Neuron (in vitro differentiated cells): ENCODE results near the gene RARB.

Source experiments
- H2AFZ ChIP-seq: one replicate; pipeline ENCODE4 v1.6.1; 2013; ENCODE audit warnings: low read depth, mild to moderate bottlenecking, inconsistent platforms, low read length, moderate library complexity
- H3K27me3 ChIP-seq: one replicate; pipeline ENCODE4 v1.6.1; 2013; ENCODE audit warnings: low read length; ENCODE audit not compliant: insufficient read depth
- H3K36me3 ChIP-seq: one replicate; pipeline ENCODE4 v1.6.1; 2013; ENCODE audit warnings: low read length; ENCODE audit not compliant: insufficient read depth
- H3K4me1 ChIP-seq: one replicate; pipeline ENCODE4 v1.6.1; 2013; ENCODE audit warnings: low read length; ENCODE audit not compliant: insufficient read depth
- H3K4me3 ChIP-seq: 2 replicates; pipeline ENCODE4 v1.5.1; 2013; ENCODE audit warnings: mild to moderate bottlenecking, low read length, moderate library complexity
- H3K9me3 ChIP-seq: one replicate; pipeline ENCODE4 v1.6.1; 2013; ENCODE audit warnings: low read length

Gene RARB

DNA sequence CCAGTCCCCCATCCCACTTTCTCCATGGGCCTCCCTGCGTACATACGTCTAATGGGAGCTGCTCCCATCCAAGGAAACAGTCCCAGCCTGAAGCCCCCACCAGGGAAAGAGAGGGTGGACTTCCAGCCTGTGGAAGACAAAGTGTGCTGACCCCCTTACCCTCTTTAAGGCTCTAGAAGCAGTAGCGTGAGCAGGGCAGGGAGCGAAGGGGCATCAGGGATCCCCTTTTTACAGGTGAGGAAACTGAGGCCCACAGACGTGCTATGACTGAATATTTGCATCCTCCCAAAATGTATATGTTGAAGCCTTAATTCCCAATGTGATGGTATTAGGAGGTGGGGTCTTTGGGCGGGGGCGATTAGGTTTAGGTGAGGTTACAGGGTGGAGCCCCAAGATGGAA lies 153.3 kb downstream of the RARB start:
- no peak overlapping the region for H3K4me3 ChIP-seq
- no peaks in the 10 kb centered on the region for H3K4me1 ChIP-seq
- no peak overlapping the region for H2AFZ ChIP-seq
- H3K36me3 ChIP-seq = no peaks in the 10 kb centered on the region
- no peaks in the 10 kb centered on the region for H3K27me3 ChIP-seq
- no peaks in the 10 kb centered on the region for H3K9me3 ChIP-seq

DNA sequence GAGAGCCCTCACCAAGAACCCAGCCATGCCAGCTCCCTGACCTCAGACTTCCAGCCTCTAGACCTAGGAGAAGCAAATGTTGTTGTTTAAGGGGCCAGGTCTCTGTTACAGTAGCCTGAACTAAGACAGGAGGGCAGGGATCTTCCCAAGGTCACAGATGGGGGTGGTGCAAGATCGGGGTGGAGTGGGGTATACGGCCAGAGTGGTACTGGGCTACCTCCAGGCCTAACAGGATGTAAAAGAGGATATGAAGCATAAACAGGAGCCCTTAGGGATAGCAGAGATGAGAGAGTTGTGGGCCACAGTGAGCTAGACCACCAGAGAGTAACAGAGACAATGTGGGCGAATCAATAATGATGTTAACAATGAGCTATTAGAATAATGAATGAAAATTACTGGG lies 153.8 kb downstream of the RARB start:
- H3K27me3 ChIP-seq = no peaks in the 10 kb centered on the region
- no peaks in the 10 kb centered on the region for H3K4me1 ChIP-seq
- no peak overlapping the region for H3K4me3 ChIP-seq
- H3K9me3 ChIP-seq = no peaks in the 10 kb centered on the region
- H2AFZ ChIP-seq = no peak overlapping the region
- H3K36me3 ChIP-seq = no peaks in the 10 kb centered on the region

DNA sequence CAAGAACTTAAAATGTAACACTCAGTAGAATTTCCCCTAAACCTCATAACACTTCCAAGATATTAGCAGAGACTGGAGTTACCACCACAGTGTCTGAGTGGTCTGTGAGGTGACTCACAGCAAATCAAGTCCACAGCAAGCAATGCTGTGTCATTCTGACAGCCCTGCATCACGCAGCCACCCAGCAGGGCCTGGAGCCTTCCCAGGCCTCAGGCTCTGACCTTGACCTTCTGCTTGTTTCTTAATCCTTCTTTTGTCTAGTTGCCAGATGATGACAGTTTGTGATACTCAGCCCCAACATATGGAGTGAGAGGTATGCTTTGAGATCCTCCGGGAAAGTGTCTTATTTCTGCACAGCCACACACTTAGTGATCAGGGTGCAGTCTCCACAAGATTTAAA lies 154.2 kb downstream of the RARB start:
- Histone ChIP-seq H3K27me3 (no peaks in the 10 kb centered on the region), H3K4me3 (no peak overlapping the region), H3K4me1 (no peaks in the 10 kb centered on the region), H3K9me3 (no peaks in the 10 kb centered on the region), H2AFZ (no peak overlapping the region), H3K36me3 (no peaks in the 10 kb centered on the region)

DNA sequence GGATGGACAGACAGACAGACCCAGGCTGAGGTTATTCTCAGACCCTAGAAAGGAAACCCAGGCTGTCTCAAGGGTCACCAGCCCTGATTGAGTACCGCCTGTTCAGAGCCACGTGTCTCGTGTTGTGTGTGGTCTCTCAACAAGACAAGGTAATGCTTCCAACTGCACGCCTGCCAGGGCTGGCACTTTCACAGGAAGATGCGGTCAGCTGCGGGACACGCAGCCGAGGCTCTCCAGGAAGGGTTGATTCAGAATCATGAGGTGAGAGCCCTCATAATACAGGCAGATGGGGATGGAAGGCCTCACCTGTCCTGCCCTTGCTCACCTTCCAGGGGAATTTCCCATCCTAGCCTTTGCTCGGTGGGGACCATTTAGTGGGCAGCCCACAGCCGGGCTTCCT lies 155.3 kb downstream of the RARB start:
- no peak overlapping the region for H2AFZ ChIP-seq
- no peaks in the 10 kb centered on the region for H3K9me3 ChIP-seq
- H3K36me3 ChIP-seq = no peaks in the 10 kb centered on the region
- H3K4me1 ChIP-seq = no peaks in the 10 kb centered on the region
- no peak overlapping the region for H3K4me3 ChIP-seq
- no peaks in the 10 kb centered on the region for H3K27me3 ChIP-seq

DNA sequence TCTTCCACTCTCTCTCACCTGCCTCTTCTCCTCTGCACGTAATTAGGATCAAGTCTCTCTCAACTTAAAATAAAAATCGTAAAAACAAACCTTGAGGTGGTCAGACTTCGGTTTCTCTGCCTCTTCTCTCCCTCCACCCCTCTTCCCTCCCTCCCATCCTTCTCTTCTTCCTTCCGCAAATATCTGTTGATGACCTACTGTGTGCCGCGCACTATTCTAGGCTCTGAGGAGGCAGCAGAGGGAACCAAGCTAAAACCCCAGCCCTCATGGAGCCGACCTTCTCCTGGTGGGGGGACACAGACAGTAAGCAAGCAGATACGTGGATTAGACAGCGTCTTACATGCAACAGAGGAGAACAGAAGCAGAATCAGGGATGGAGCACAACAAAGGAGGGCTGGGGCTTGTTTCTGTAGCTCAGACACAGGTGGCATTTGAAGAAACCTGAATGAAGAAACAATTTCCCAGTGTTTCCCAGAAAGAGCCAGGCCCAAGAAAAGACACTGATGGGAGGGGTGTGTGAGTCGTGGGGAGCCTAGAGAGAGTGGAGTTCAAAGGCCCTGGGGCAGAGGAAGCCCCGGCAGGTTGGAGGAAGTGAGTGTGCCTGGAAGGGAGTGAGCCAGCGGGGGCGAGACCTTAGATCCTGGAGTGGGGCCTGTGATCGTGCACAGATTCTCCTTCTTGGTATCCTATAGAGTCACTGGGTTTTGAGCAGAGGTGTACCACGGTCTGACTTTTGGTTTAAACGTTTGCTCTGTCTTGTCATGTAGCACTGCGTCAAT lies 156.1 kb downstream of the RARB start:
- Histone ChIP-seq H3K36me3 (no peaks in the 10 kb centered on the region), H3K4me1 (no peaks in the 10 kb centered on the region), H3K4me3 (no peak overlapping the region), H3K27me3 (no peaks in the 10 kb centered on the region), H3K9me3 (no peaks in the 10 kb centered on the region), H2AFZ (no peak overlapping the region)

DNA sequence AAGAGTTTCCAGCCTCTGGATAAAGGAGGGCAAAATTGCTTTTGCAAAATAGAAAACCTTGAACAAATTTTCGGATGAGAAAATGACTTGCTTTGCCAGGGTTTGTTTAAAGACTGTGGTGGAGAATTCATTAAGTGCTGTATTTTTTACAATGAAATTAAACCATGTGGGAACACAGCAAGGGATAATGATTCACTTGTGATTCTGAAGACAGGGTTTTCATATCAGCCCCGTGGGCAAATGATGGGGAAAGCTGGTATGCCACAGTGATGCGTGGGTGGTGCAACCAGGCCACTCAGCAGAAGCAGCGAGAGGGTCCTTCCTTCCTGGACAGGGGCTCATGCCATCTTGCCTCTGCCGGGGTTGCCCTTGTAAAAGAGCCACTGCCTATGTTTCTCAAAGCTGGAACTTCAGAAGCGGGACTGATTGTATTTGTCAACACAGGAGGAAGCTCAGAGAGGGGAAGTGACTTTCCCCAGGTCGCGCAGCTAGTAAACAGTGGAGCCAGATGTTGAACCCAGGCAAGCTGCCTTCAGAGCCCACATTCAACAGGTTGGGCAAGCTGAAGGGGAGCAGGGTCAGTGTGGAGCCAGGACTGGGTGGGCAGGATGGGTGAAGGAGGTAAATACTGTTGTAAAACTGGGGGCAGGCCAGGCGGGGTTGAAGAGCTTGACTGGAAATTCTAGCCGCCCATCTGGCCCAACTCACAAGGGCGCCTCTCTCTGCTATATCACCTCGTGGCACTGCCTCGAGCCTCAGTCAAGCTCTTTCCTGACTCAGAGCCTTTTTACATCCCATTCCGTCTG lies 157.5 kb downstream of the RARB start:
- Histone ChIP-seq H3K9me3 (no peaks in the 10 kb centered on the region), H3K4me1 (no peaks in the 10 kb centered on the region), H3K4me3 (no peak overlapping the region), H2AFZ (no peak overlapping the region), H3K36me3 (no peaks in the 10 kb centered on the region), H3K27me3 (no peaks in the 10 kb centered on the region)

DNA sequence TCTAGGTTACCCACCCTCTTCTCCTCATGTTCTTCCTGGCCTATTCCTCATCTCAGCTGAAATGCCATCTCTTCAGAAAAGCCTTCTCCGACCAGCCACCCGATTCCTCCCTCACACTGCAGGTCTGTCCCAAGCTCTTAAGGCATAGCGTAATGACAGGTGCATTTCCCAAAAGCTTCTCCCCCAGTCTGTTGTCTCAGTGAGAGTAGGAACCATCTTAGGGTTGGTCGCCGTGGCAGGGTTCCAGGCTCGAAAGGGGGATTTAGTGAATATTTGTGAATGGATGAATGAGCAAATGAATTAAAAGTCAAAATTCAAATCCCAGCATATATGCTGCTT lies 158.1 kb downstream of the RARB start:
- Histone ChIP-seq H3K36me3 (no peaks in the 10 kb centered on the region), H2AFZ (no peak overlapping the region), H3K4me1 (no peaks in the 10 kb centered on the region), H3K27me3 (no peaks in the 10 kb centered on the region), H3K4me3 (no peak overlapping the region), H3K9me3 (no peaks in the 10 kb centered on the region)

DNA sequence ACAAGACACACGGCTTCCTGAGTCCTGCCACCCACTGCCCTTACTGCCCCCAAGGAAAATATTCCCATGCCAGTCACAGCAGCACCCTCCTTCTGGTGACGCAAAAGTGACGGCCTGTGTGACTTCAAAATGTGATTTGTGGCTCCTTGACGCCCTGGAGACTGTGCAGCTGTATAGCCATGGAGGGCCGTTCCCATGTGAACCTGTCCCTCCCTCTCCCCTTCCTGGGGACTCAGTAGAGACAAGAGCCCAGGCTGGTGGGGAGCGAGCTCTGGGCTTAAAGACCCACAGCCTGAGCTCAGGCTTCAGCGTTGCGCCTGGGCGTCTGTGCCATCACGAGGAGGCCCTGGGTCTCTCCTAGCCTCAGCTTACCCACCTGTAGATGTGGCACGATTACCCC lies 158.5 kb downstream of the RARB start:
- Histone ChIP-seq H3K4me3 (no peak overlapping the region), H3K9me3 (no peaks in the 10 kb centered on the region), H2AFZ (no peak overlapping the region), H3K27me3 (no peaks in the 10 kb centered on the region), H3K4me1 (no peaks in the 10 kb centered on the region), H3K36me3 (no peaks in the 10 kb centered on the region)

DNA sequence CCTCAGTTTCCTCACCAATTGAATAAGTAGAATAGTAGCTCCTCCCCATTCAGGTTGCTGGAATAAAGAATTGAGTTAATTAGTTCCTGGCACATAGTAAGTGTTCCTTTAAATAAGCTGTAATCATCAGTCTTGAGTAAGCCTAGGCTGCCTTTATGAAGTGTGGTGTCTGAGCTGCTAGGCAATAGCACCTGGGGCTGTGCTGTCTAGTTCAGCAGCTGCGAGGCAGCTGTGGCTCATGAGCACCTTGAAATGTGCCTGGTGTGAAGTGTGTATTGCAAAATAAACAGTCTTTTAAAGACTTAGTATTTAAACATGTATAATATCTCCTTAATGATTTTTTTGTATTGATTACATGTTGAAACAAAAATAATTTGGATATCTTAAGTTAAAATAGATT lies 159.0 kb downstream of the RARB start:
- H2AFZ ChIP-seq = no peak overlapping the region

DNA sequence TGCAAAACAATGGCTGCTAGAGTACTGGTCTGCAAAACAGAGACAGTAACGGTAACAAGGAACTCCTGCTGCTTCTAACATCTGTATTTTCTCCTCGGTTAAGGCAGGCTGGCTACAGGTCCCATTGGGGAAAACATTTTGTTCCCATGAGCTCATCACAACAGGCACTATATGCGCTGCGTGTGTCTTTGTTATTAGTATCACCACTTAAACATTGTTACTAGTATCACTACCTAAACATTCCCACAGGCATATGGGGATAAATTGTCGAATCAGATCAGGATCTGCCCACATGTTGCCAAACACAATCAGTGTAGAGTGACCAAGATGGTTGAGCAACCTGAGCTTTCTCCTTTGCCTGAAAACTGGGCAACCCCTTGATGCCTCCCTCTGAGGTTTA lies 159.5 kb downstream of the RARB start:
- Histone ChIP-seq H3K9me3 (no peaks in the 10 kb centered on the region), H3K27me3 (no peaks in the 10 kb centered on the region), H3K4me1 (no peaks in the 10 kb centered on the region), H3K4me3 (no peak overlapping the region), H3K36me3 (no peaks in the 10 kb centered on the region), H2AFZ (no peak overlapping the region)

More for the DNA sequence above, 159.0 kb downstream of the RARB start:
- no peaks in the 10 kb centered on the region for H3K27me3 ChIP-seq
- no peaks in the 10 kb centered on the region for H3K36me3 ChIP-seq
- no peaks in the 10 kb centered on the region for H3K4me1 ChIP-seq
- H3K4me3 ChIP-seq = no peak overlapping the region
- no peaks in the 10 kb centered on the region for H3K9me3 ChIP-seq

DNA sequence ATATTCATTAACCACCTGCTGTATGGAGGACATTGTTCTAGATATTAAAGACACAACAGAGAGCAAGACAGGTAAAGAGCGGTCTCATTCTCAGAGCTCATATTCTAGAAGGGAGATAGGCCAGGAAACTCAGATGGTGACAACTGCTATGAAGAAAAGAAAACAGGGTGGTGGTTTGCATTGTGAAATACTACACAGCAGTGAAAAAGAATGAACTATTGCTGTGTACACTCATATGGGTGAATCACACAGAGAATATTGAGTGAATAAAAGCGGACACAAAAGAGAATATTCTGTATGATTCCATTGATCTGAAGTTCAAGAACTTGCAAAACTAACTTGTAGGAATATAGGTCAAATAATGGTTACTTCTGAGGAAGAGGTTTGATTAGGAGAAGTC lies 159.9 kb downstream of the RARB start:
- no peaks in the 10 kb centered on the region for H3K4me1 ChIP-seq
- H3K4me3 ChIP-seq = no peak overlapping the region
- no peaks in the 10 kb centered on the region for H3K9me3 ChIP-seq
- no peak overlapping the region for H2AFZ ChIP-seq
- no peaks in the 10 kb centered on the region for H3K36me3 ChIP-seq
- H3K27me3 ChIP-seq = no peaks in the 10 kb centered on the region

DNA sequence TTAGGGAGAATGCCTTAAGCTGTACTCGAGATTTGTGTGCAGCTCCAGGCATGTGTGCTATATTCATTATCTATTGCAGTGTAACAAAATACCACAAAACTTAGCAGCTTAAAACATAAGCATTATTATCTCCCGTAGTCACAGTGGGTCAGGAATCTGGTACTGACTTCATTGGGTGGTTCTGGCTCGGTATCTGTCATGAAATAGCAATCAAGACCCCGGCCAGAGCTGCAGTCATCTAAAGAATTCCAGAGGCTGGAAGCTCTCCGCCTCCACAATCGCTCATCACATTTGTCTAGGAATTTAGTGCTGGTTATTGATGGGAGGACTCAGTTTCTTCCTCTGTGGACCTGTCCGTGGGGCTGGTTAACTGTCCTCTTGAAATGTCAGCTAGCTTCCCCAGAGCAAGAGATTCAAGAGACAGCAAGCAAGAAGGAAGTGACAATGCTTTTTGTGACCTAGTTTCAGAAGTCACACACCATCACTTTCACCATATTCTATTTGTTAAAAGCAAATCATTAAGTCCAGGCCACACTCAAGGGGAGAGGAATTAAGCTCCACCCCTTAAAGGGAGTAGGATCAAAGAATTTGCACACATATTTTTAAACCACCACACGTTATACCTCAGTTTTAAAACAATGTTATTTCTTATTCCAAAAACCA lies 160.5 kb downstream of the RARB start:
- Histone ChIP-seq H3K36me3 (no peaks in the 10 kb centered on the region), H3K27me3 (no peaks in the 10 kb centered on the region), H3K9me3 (no peaks in the 10 kb centered on the region), H2AFZ (no peak overlapping the region), H3K4me1 (no peaks in the 10 kb centered on the region), H3K4me3 (no peak overlapping the region)

DNA sequence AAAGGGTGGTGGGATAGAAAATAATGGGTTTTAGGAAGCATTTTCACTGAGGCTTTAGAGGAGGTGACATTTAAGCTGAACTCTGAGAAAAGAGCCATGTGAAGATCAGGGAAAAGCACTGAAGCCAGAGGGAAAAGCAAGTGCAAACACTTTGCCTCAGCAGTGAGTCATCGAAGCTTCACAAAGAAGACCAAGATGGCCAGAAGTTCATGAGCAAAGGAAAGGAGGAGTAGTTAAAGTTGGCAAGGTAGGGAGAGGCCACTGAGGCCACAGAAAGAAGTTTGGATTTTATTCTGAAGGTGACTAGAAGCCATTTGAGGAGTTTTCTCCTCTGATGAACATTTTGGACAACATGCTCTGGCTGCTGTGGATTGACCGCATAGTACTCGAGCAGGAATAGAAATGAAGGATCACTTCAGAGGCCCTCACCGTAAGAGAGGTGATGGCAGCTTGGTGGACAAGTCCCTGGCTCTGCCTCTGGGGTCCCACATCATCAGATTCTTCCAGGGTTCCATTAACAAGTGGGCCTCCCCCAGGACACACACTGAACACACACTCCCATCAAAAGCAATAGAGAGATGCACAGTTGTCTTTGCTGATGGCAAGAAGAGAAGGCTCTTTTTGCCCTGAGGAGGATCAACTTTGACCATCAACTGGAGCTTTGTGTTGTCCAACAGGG lies 161.2 kb downstream of the RARB start:
- no peak overlapping the region for H2AFZ ChIP-seq
- H3K4me3 ChIP-seq = no peak overlapping the region
- no peaks in the 10 kb centered on the region for H3K9me3 ChIP-seq
- H3K36me3 ChIP-seq = no peaks in the 10 kb centered on the region
- H3K27me3 ChIP-seq = no peaks in the 10 kb centered on the region
- no peaks in the 10 kb centered on the region for H3K4me1 ChIP-seq
